AG09309 (cell line): ENCODE data around the gene HIPK3.

Source experiments
- DNase-seq: peaks from one replicate; pipeline ENCODE4 v3.0.0-alpha.2; 2010; ENCODE audit warnings: low read depth
- H3K4me3 ChIP-seq: 2 replicates; pipeline ENCODE4 v1.5.1; 2011; ENCODE audit warnings: mild to moderate bottlenecking, low read depth, low read length, moderate library complexity; ENCODE audit not compliant: control insufficient read depth
- CTCF ChIP-seq: IDR thresholded peaks from 2 replicates; pipeline ENCODE4 v1.5.1; 2011; ENCODE audit warnings: mild to moderate bottlenecking, low read depth, low read length, inconsistent platforms; ENCODE audit not compliant: insufficient read depth, control insufficient read depth; ENCODE audit errors: missing control alignments

Gene HIPK3

DNA sequence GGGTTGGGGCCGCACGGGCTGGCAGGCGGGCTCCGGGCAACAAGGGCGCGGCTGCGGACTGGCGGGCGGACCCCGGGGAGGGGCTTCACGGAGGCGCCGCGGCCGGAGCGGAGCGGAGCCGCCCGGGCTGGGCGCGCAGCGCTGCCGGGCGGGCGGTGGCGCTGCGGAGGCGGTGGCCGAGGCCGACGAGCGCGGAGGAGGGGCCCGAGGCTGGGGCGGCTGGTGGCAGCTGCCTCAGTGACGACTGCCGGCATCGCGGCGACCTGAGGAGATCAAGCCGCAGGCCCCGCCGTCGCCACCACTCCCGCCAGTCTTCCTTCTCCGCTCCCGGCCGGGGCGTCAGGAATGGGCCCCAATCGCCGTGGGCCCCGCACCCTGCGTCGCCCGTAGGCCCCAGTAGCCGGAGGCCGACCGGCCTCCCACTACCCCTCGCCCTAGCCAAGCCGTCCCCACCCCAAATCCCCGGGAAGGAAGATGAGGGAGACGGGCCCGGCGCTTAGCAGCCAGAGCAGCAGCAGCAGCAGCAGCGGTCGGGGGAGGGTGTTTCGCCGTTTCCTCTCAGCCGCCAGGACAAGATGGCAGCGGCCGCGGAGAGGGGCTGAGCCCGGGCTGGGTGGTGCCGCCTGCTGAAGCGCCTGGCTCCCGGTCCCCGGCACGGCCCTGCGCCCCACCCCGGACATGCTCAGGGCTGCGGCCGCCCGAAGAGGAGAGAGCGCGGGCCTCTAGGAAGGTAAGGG is at the start of gene HIPK3:
TSS of gene HIPK3 (plus strand) at position 222 of the 737 bp plus-strand sequence.
- TF ChIP-seq CTCF, result no peak
- no peak for DNase-seq
- peak within 1 kb of the TSS; percentile 69 for H3K4me3 ChIP-seq

GRCh38 chr11:33207408-33207985 is 49.7 kb upstream of the HIPK3 start:
- DNase-seq, result no peak
- no peak overlapping the region for H3K4me3 ChIP-seq
- no peak for TF ChIP-seq CTCF

DNA sequence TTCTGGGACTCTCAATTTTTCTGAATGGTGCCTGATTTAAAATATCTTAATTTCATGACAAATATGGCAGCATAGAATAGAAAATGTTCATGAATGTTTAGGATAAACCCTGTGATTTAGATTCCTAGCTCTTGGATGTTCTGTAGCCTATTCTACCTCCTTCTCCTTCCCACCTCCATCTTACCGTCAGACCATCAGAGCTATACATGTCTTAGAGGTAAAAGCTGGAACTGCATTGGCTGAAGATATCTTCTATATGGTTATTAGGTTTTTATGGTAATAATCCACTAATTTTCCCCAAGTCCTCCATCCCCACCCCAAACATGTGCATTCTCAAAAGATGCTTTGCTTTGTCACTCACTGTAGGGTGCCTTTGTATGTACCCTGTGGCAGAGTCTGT is 49.0 kb upstream of the HIPK3 start:
- no peak for DNase-seq
- no peak overlapping the region for H3K4me3 ChIP-seq
- no peak for TF ChIP-seq CTCF

DNA sequence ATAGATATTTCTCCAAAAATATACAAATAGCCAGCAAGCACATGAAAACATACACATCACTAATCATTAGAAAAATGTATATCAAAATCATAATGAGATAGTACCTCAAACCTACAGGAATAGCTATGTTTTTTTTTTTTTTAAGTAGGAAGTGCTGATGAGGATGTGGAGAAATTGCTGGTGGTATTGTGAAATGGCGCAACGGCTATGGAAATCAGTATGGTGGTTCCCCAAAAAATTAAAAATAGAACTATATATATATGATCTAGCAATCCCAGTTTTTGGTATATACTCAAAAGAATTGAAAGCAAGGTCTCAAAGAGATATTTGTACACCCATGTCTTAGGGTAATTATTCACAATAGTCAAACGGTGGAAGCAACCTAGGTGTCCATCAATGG is 46.0 kb upstream of the HIPK3 start:
- no peak for DNase-seq
- no peak overlapping the region for H3K4me3 ChIP-seq

DNA sequence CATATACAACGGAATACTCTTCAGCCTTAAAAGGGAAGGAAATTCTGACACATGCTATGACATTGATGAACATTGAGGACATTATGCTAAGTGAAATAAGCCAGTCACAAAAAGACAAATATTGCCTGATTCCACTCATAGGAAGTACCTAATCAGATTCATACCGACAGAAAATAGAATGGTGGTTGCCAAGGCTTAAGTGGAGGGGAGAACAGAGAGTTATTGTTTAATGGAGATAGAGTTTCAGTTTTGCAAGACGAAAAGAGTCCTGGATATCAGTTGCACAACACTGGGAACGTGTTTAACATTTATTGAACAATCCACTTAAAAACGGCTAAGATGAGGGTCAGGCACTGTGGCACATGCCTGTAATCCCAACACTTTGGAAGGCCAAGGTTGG is 45.6 kb upstream of the HIPK3 start:
- no peak overlapping the region for H3K4me3 ChIP-seq
- no peak for DNase-seq
- no peak for TF ChIP-seq CTCF

More for the DNA sequence above, 46.0 kb upstream of the HIPK3 start:
- no peak for TF ChIP-seq CTCF

GRCh38 chr11:33214187-33214586 is 43.0 kb upstream of the HIPK3 start:
- H3K4me3 ChIP-seq, result no peak overlapping the region
- no peak for TF ChIP-seq CTCF
- no peak for DNase-seq
